HG03469 (cell line): ENCODE results near the gene ZNF526.

ENCODE experiments used
- ATAC-seq: cut with Tn5 transposase; IDR thresholded peaks from one replicate; pipeline ENCODE4 v1.9.1; 2021; ENCODE audit warnings: mild to moderate bottlenecking, moderate library complexity, moderate number of reproducible peaks; ENCODE audit not compliant: unreplicated experiment

Gene ZNF526

GRCh38 chr19:42220751-42221097 lies 612 bp downstream of the ZNF526 start:
- ATAC-seq: no peak

GRCh38 chr19:42224940-42225717 lies 5.0 kb downstream of the ZNF526 start:
- ATAC-seq: no peak

- ATAC-seq: no peak
Observed at GRCh38 chr19:42225718-42226292, 5.7 kb downstream of the ZNF526 start.

GRCh38 chr19:42226886-42227285 lies 6.8 kb downstream of the ZNF526 start:
- no peak for ATAC-seq

GRCh38 chr19:42228641-42229040 lies 8.5 kb downstream of the ZNF526 start:
- no peak for ATAC-seq

- no peak for ATAC-seq
Observed at GRCh38 chr19:42229301-42229854, 9.3 kb downstream of the ZNF526 start.

- ATAC-seq: no peak
Observed at GRCh38 chr19:42229855-42230351, 9.8 kb downstream of the ZNF526 start.

GRCh38 chr19:42230571-42230970 lies 10.5 kb downstream of the ZNF526 start:
- no peak for ATAC-seq

- ATAC-seq: no peak
Observed at GRCh38 chr19:42232435-42232834, 12.3 kb downstream of the ZNF526 start.

GRCh38 chr19:42233106-42233505 lies 13.0 kb downstream of the ZNF526 start:
- ATAC-seq: no peak

- no peak for ATAC-seq
Observed at GRCh38 chr19:42233678-42234292, 13.7 kb downstream of the ZNF526 start.

GRCh38 chr19:42234364-42234763 lies 14.3 kb downstream of the ZNF526 start:
- no peak for ATAC-seq

- no peak for ATAC-seq
Observed at GRCh38 chr19:42235181-42235580, 15.1 kb downstream of the ZNF526 start.

GRCh38 chr19:42239544-42240220 lies 19.6 kb downstream of the ZNF526 start:
- ATAC-seq: no peak

- ATAC-seq: no peak
Observed at GRCh38 chr19:42241279-42241678, 21.2 kb downstream of the ZNF526 start.

GRCh38 chr19:42242069-42242511 lies 22.0 kb downstream of the ZNF526 start:
- no peak for ATAC-seq

- peak; percentile 41 for ATAC-seq
Observed at GRCh38 chr19:42242512-42243409, 22.6 kb downstream of the ZNF526 start, which contains the start of gene GSK3A. Gene GSK3A (minus strand): TSS chr19:42242602. CDS start chr19:42242465, 137 bp downstream.

GRCh38 chr19:42244347-42245220 lies 24.5 kb downstream of the ZNF526 start:
- peak; percentile 27 for ATAC-seq

- no peak for ATAC-seq
Observed at GRCh38 chr19:42245231-42245630, 25.1 kb downstream of the ZNF526 start.
